Measurements from ENCODE around the gene SLC47A2. TPM values are rescaled to one million over a fixed set of nuclear protein-coding genes. Genes with fewer than 3 reads are reported as not detected.

SLC47A2 gene
- total and polyA plus RNA-seq, 9 of the 15 experiments (the other 6 are each of a cell fraction or from before 2014, with no cell fraction given), result not detected

GRCh38 chr17:19762515-19762961, 46.2 kb upstream of the SLC47A2 start (continued):
- TF ChIP-seq, protein P1, sequence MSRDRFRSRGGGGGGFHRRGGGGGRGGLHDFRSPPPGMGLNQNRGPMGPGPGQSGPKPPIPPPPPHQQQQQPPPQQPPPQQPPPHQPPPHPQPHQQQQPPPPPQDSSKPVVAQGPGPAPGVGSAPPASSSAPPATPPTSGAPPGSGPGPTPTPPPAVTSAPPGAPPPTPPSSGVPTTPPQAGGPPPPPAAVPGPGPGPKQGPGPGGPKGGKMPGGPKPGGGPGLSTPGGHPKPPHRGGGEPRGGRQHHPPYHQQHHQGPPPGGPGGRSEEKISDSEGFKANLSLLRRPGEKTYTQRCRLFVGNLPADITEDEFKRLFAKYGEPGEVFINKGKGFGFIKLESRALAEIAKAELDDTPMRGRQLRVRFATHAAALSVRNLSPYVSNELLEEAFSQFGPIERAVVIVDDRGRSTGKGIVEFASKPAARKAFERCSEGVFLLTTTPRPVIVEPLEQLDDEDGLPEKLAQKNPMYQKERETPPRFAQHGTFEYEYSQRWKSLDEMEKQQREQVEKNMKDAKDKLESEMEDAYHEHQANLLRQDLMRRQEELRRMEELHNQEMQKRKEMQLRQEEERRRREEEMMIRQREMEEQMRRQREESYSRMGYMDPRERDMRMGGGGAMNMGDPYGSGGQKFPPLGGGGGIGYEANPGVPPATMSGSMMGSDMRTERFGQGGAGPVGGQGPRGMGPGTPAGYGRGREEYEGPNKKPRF (IDR thresholded peaks at IDR 0.05; ENCODE audit: low read depth, low read length), result no peak
- no peak for TF ChIP-seq SAFB2 (IDR thresholded peaks at IDR 0.05; ENCODE audit: borderline replicate concordance, low read depth, low read length, severe bottlenecking)
- TF ChIP-seq, protein P2, sequence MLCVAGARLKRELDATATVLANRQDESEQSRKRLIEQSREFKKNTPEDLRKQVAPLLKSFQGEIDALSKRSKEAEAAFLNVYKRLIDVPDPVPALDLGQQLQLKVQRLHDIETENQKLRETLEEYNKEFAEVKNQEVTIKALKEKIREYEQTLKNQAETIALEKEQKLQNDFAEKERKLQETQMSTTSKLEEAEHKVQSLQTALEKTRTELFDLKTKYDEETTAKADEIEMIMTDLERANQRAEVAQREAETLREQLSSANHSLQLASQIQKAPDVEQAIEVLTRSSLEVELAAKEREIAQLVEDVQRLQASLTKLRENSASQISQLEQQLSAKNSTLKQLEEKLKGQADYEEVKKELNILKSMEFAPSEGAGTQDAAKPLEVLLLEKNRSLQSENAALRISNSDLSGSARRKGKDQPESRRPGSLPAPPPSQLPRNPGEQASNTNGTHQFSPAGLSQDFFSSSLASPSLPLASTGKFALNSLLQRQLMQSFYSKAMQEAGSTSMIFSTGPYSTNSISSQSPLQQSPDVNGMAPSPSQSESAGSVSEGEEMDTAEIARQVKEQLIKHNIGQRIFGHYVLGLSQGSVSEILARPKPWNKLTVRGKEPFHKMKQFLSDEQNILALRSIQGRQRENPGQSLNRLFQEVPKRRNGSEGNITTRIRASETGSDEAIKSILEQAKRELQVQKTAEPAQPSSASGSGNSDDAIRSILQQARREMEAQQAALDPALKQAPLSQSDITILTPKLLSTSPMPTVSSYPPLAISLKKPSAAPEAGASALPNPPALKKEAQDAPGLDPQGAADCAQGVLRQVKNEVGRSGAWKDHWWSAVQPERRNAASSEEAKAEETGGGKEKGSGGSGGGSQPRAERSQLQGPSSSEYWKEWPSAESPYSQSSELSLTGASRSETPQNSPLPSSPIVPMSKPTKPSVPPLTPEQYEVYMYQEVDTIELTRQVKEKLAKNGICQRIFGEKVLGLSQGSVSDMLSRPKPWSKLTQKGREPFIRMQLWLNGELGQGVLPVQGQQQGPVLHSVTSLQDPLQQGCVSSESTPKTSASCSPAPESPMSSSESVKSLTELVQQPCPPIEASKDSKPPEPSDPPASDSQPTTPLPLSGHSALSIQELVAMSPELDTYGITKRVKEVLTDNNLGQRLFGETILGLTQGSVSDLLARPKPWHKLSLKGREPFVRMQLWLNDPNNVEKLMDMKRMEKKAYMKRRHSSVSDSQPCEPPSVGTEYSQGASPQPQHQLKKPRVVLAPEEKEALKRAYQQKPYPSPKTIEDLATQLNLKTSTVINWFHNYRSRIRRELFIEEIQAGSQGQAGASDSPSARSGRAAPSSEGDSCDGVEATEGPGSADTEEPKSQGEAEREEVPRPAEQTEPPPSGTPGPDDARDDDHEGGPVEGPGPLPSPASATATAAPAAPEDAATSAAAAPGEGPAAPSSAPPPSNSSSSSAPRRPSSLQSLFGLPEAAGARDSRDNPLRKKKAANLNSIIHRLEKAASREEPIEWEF (CRISPR knock-in tag; IDR thresholded peaks at IDR 0.05), result no peak
- TF ChIP-seq HLTF (IDR thresholded peaks at IDR 0.05), result no peak
- no peak for TF ChIP-seq SNAPC5 (CRISPR knock-in tag; IDR thresholded peaks at IDR 0.05)
- no peak for TF ChIP-seq BRF2 (IDR thresholded peaks at IDR 0.05; ENCODE audit: borderline replicate concordance, insufficient read depth, insufficient read length)
- TF ChIP-seq TBL1XR1 (IDR thresholded peaks at IDR 0.05; ENCODE audit: low read length in 2 of 2), result no peak
- no peak for TF ChIP-seq SRSF1 (IDR thresholded peaks at IDR 0.05; ENCODE audit: low read depth, low read length)
